ES-I3 (cell line): Measurements from ENCODE around the gene EEF2K.

Source experiments
- H3K36me3 ChIP-seq: 2 replicates; pipeline ENCODE4 v1.6.1; 2013; ENCODE audit warnings: mild to moderate bottlenecking, low read length, control low read depth, moderate library complexity; ENCODE audit not compliant: insufficient read depth
- H3K4me1 ChIP-seq: 2 replicates; pipeline ENCODE4 v1.6.1; 2013; ENCODE audit warnings: mild to moderate bottlenecking, control low read depth, low read length; ENCODE audit not compliant: insufficient read depth
- H3K9ac ChIP-seq: 2 replicates; pipeline ENCODE4 v1.6.1; 2013; ENCODE audit warnings: low read depth, mild to moderate bottlenecking, low read length, moderate library complexity
- H3K9me3 ChIP-seq: 2 replicates; pipeline ENCODE4 v1.6.1; 2013; ENCODE audit warnings: mild to moderate bottlenecking, low read length, moderate library complexity; ENCODE audit not compliant: control insufficient read depth, insufficient read depth

Gene EEF2K

GRCh38 chr16:22312897-22313781 lies 107.1 kb downstream of the EEF2K start:
- Histone ChIP-seq H3K9me3 (no peaks in the 10 kb centered on the region), H3K9ac (no peak overlapping the region), H3K4me1 (no peaks in the 10 kb centered on the region), H3K36me3 (peaks cover 18% of the 10 kb centered on the region)

GRCh38 chr16:22313876-22314470 lies 107.9 kb downstream of the EEF2K start:
- Histone ChIP-seq H3K4me1 (no peaks in the 10 kb centered on the region), H3K36me3 (peaks cover 20% of the 10 kb centered on the region), H3K9me3 (no peaks in the 10 kb centered on the region), H3K9ac (no peak overlapping the region)

- Histone ChIP-seq H3K36me3 (peaks cover 16% of the 10 kb centered on the region), H3K9me3 (no peaks in the 10 kb centered on the region), H3K4me1 (no peaks in the 10 kb centered on the region), H3K9ac (no peak overlapping the region)
Observed at GRCh38 chr16:22314661-22315626, 108.9 kb downstream of the EEF2K start.

GRCh38 chr16:22315979-22316378 lies 109.9 kb downstream of the EEF2K start:
- H3K36me3 ChIP-seq = peaks cover 16% of the 10 kb centered on the region

GRCh38 chr16:22316411-22316811 lies 110.3 kb downstream of the EEF2K start:
- Histone ChIP-seq H3K9me3 (no peaks in the 10 kb centered on the region), H3K9ac (no peak overlapping the region), H3K4me1 (no peaks in the 10 kb centered on the region), H3K36me3 (peaks cover 16% of the 10 kb centered on the region)

More at GRCh38 chr16:22315979-22316378, 109.9 kb downstream of the EEF2K start:
- no peaks in the 10 kb centered on the region for H3K9me3 ChIP-seq
- H3K4me1 ChIP-seq = no peaks in the 10 kb centered on the region
- no peak overlapping the region for H3K9ac ChIP-seq

- Histone ChIP-seq H3K4me1 (no peaks in the 10 kb centered on the region), H3K9ac (no peak overlapping the region), H3K36me3 (peaks cover 10% of the 10 kb centered on the region), H3K9me3 (no peaks in the 10 kb centered on the region)
Observed at GRCh38 chr16:22317001-22317530, 111.0 kb downstream of the EEF2K start.

GRCh38 chr16:22317625-22318024 lies 111.5 kb downstream of the EEF2K start:
- H3K36me3 ChIP-seq = peaks cover 10% of the 10 kb centered on the region
- H3K4me1 ChIP-seq = no peaks in the 10 kb centered on the region
- no peaks in the 10 kb centered on the region for H3K9me3 ChIP-seq
- no peak overlapping the region for H3K9ac ChIP-seq

GRCh38 chr16:22318690-22319358 lies 112.7 kb downstream of the EEF2K start:
- Histone ChIP-seq H3K36me3 (peaks cover 2% of the 10 kb centered on the region), H3K4me1 (no peaks in the 10 kb centered on the region), H3K9ac (no peak overlapping the region), H3K9me3 (no peaks in the 10 kb centered on the region)

GRCh38 chr16:22320572-22321339 lies 114.7 kb downstream of the EEF2K start:
- Histone ChIP-seq H3K4me1 (no peaks in the 10 kb centered on the region), H3K9ac (no peak overlapping the region), H3K36me3 (peaks cover 6% of the 10 kb centered on the region)

GRCh38 chr16:22321340-22322001 lies 115.4 kb downstream of the EEF2K start:
- H3K9ac ChIP-seq = no peak overlapping the region
- H3K9me3 ChIP-seq = no peaks in the 10 kb centered on the region
- H3K4me1 ChIP-seq = no peaks in the 10 kb centered on the region
- peaks cover 6% of the 10 kb centered on the region for H3K36me3 ChIP-seq

More at GRCh38 chr16:22320572-22321339, 114.7 kb downstream of the EEF2K start:
- H3K9me3 ChIP-seq = no peaks in the 10 kb centered on the region

GRCh38 chr16:22322021-22322471 lies 116.0 kb downstream of the EEF2K start:
- no peak overlapping the region for H3K9ac ChIP-seq
- H3K9me3 ChIP-seq = no peaks in the 10 kb centered on the region
- H3K36me3 ChIP-seq = peaks cover 6% of the 10 kb centered on the region

GRCh38 chr16:22322741-22323140 lies 116.7 kb downstream of the EEF2K start:
- Histone ChIP-seq H3K9me3 (no peaks in the 10 kb centered on the region), H3K4me1 (no peaks in the 10 kb centered on the region), H3K36me3 (peaks cover 6% of the 10 kb centered on the region), H3K9ac (no peak overlapping the region)

More at GRCh38 chr16:22322021-22322471, 116.0 kb downstream of the EEF2K start:
- H3K4me1 ChIP-seq = no peaks in the 10 kb centered on the region
